GM19099 (cell line): Measurements from ENCODE around the gene CHMP2B.

Experiments
- POLR2A ChIP-seq: IDR thresholded peaks from 3 replicates; pipeline ENCODE4 v1.6.1; 2011; ENCODE audit warnings: low read depth; ENCODE audit not compliant: insufficient read length; ENCODE audit errors: extremely low read depth

CHMP2B gene, protein sequence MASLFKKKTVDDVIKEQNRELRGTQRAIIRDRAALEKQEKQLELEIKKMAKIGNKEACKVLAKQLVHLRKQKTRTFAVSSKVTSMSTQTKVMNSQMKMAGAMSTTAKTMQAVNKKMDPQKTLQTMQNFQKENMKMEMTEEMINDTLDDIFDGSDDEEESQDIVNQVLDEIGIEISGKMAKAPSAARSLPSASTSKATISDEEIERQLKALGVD

DNA sequence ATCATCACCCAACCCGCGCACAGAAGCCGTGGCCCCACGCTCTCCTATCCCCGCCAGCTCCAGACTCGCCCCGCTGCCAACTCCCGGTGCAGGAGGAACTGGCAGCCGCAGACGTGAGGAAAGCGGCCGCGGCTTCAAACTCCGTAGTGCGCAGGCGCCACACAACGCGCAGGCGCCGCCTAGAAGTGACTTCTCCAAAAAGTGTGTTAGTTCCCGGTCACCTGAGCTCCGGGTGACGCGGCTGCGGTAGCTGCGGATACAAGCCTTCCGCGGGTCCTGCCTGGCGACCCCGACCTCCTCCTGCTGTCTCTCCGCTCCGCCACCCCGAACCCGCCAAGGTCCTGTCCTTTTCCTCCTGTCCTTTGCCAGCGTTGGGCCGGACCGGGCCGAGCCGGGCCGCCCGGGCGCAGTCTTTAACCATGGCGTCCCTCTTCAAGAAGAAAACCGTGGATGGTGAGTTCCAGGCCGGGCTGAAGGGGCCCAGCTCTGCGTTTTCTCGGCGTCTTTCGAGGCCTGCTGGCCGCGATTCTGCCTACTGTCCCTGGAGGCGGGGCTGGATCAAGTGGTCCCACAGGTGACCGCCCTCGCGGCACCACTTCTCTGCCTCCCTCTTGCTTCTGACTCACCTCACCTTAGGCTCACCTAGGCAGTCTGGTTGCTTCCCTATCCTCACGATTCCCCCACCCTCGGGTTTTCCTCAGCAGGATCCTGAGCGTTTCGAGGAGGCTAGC is at the start of gene CHMP2B:
Gene CHMP2B, plus strand, starts transcription at position 206 of the 731 bp plus-strand sequence. Its CDS starts 214 bp downstream, at position 420.
- peak; percentile 72 for TF ChIP-seq POLR2A

DNA sequence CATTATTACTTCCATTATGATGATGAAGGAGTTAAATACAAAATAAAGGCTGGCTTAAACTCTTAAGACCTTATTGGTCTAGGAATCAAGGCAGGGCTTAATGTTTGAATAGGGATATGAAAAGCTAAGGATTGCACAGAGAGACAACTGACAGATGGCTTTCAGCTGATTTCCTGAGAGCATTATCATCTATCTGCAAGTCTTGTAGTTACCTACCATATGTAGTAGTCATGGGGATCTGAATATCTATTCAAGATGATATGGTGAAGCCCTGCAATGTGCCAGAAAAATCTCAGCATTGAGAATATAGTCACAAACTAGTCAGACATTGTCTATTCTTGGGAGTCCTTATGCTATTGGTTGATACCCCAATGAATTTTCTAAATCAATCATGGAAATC is 47.5 kb upstream of the CHMP2B start:
- TF ChIP-seq POLR2A = no peak

DNA sequence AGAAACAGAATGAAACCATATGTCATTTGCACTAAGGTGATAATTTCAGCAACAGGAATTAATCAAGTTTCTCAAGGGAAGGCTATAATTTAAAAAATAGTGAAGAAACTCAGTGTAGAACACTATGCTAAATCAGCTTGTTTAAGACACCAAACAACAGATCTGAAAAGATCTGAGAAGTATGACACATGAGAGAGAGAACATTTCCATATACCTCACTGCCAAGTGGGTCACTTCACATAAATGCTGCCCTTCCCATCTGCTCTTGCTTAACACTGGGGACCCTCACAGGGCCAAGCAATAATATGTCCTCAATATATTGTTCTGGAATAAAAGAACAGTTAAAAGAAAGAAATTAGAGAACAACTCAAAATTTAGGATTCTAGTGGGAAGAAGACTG is 45.6 kb upstream of the CHMP2B start:
- no peak for TF ChIP-seq POLR2A

DNA sequence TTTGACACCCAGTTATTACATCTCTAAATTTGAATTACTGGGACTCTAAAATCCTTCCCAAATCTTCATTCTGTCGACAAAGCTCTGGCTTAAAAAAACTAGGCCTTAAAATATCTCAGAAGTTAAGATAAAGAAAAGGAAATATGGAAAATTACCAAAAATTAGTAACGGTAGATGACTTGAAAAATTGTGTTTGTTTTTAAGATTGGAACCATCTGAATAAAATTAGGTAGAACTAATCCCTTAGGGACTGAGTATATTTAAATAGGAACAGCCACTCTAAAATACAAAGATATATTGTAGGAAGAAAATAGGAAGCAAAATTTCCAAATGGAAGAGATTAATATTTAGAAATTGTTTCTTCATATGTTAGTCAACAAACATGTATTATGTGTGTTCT is 45.1 kb upstream of the CHMP2B start:
- TF ChIP-seq POLR2A = no peak

DNA sequence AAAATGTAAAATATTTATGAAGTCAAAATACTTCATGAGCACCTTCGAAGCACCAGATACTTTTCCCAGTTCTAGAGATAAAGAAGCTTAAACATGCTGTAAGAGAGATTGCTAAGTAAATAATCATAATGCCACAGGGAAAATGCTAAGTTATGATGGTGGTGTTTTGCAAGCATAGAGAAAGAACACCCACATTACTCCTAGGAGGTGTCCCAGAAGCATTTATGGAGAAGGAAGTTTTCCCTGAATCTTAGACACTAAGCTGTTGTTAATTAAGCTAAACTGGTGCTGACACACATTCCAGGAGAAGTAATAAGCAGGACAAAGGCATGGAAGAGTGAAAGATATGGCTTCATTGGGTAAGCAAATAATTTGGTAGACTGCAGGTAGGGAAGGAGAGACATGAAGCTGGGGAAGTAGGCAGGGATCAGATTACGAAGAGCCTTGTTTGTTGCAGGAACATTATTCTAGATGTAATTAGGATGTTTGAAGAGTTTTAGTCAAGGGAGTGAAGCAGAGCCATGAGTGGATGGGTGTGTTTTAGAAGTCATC is 40.4 kb upstream of the CHMP2B start:
- no peak for TF ChIP-seq POLR2A

DNA sequence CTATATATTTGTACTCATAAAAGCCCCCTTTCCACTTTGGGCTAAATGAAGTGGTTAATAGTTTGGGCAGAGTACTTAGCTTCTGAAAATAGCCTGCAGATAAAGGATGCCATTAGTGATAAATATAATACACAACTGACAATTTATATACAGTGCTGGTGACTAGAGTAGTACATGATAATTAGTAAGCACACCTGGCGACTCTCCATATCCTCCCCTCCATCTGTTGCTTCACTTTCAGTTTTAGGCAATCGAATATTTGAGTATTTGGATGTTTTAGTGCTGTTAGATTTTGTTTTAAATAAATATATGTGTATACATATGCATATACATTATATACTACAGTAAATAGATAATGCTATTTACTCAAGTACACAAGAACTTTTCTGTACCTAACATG is 35.9 kb upstream of the CHMP2B start:
- TF ChIP-seq POLR2A = no peak

DNA sequence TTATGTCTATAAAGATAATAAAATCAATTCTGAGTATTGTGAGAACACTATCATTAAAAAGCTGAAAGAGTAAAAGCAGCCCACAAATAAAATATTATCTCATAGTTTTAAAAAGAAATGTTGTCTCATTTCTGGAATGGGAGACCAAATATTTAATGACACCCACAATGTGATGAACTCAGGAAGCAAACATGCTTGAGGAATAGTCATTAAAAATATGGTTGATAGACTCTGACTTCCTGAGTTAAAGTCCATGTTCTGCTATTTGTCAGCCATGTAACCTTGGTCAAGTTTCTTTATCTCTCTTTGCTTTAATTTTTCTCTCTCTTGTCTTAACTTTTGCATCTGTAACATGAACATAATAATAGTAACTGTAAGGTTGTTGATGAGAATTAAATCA is 35.5 kb upstream of the CHMP2B start:
- no peak for TF ChIP-seq POLR2A

DNA sequence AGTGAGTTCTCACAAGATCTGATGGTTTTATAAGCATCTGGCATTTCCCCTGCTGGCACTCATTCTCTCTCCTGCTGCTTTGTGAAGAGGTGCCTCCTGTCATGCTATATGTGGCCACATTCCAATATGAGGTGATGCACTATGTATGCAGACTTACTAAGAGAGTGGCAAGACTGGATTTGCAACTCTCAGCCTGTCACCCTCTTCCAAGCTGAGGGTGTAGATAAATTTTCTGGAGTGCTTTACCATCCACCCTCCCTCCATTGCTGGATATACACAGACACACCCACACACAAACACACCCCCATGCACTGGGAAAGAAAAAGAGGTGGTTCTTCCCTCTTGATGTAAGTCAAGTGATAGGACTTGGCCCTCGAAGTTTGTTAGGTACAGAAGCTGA is 30.2 kb upstream of the CHMP2B start:
- TF ChIP-seq POLR2A = no peak

DNA sequence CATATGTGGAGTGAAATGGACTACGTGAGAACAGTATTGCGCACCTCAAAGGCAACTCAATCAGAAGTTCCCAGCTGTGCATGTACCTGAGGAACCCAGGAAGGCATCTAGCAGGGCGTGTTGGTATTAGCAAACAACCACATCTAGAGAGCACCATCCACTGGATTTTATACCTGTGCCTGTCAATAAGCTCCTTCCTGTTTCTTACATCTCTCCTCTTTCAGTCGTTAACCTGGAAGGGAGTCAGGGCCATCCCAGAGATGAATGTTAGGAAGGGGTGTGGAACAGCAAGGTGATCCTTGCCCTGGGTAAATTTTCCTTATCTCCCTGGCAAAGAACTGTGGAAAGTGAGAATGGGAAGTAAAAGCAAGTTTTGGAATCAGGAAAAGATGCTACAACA is 29.6 kb upstream of the CHMP2B start:
- TF ChIP-seq POLR2A = no peak

DNA sequence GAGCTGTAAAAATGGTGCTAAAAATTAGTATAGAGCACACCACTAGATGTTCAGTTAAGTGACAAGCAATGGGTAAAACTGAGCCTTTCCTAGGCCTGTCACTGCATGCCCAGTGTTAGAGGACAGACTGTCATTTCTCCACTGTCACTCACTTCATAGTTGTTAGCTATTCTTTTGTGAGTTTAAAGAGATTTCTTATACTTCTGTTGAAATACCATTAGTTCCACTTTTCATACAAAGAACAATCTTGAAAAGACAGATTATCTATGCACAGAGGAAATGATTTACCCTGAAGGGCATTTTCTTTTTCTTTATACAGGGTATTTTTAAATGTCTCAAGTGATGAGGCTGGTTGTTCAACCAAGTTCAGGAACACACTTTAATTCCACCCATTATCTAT is 28.3 kb upstream of the CHMP2B start:
- TF ChIP-seq POLR2A = no peak

DNA sequence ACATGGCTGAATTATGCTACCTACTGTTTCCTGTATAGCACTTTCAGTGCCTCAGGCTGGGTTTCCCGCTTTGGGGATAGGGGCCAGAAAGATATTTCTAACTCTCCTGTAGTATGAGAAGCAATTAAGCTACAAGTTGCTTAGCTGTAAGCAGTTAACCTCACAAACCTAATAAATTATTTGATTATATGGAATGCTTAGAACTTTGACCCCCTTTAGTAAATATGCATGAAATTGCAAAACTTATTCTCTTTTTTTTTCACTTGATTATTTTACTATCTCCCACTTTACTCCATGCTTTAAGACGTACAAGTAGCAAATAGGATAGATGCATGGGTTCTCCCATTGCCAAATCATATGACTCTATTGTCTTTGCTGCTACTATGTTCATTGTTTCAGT is 27.5 kb upstream of the CHMP2B start:
- no peak for TF ChIP-seq POLR2A

DNA sequence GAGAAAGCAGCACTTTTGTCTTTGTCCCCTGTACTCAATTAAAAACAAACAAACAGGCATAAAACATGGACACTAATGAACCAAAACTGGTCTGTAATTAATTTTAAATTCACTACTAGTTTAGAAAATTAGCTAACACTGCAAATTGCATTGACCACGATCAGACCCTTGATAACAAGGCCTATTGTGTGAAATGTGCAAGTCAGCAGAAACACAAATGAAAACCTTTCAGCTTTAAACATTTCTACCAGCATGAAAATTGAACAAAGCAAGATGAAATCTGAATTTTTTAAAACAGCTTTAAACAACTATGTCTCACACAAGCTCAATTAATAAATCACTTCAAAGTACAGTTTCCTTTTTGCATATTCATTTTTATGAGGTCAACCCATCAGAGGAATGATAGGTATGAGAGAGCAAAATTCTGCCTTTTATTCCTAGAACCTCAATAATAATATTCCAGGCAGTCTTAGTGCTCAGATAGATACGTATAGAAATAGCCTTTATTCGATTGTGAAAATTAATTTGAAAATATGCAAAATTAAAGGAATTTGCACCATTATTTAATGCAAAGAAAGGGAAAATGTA is 27.0 kb upstream of the CHMP2B start:
- no peak for TF ChIP-seq POLR2A

DNA sequence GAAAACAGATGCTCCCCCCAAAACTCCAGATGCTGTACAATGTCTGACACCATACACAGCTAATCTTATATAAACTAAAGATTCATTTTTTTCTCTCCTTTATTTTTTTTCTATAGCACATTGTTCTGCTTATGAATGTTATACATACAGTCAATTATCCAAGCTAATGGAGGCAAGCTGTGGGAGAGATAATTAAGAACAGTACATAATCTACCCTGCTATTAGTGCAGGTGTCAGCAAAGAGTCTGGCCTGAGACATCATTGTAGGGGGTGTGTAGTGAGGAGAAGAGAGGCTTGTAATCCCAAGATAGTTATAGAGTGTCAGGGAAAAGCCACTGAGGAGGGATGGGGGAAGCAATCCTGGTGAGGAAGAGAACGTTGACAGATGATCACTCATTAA is 25.4 kb upstream of the CHMP2B start:
- no peak for TF ChIP-seq POLR2A

DNA sequence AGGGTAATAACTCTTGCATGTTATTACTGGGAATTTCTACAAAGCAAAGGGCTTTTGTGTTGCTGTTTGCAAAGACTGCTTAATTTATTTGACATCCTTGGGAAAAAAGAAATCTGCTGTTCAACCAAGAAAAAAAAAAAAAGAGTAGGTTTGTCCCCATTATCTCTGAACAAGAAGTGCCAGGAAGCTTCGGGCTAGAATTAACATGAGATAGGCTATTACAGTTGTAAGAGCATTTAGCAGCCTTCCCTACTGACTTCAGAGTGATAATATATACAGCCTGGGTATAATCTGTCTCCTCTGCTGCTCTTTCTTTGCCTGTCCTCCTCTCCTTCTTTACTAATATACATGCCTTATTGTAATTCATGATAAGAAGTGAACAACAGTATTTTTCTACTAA is 23.3 kb upstream of the CHMP2B start:
- TF ChIP-seq POLR2A = no peak

DNA sequence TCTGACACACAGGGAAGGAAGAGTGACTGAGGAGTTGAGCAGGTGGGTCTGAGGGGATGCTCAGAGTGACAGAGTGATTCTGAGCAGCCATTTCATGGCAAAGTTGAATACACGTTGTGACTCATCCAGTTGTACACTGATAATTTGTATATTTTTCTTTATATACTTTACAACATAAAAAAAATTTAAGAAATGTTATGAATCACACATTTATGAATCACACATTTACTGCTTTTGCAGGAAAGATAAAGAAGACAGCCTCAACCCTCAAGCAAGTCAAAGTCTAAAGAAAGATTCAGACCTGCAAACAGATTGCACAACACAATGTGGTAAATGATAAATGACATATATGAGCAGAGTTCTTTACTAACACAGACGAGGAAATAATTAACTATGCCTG is 21.0 kb upstream of the CHMP2B start:
- TF ChIP-seq POLR2A = no peak

DNA sequence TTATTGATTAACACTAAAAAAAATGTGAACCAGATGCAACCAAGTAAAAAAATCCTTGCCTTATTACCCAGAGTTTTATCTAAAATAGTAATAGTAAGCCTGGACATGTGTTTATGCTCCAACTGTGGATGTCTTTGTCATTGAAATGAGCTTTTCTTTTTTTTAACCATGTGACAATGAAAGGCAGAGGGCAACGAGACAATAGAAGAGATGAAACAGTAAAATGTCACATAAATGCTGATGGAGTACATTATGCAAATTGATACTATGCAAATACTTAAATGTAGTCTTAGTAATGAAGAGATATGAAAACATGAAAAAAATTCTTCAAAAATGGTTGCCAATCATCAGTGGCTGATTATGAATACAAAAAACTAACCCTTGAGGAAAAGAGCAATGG is 20.5 kb upstream of the CHMP2B start:
- no peak for TF ChIP-seq POLR2A
